ENCODE data around the gene ELMO3. TPM values are rescaled to one million over a fixed set of nuclear protein-coding genes. Genes with fewer than 3 reads are reported as not detected.

Gene ELMO3
- total RNA-seq, 2 donors from 2014 or later: 24.1 to 40.5 TPM

GRCh38 chr16:67236563-67237395 is 37.8 kb downstream of the ELMO3 start:
- DNase-seq: peak in 2 of 4 donors; percentile 9 to 37
- intact Hi-C loops (cut with DNase I): no loop called here
- H3K4me3 ChIP-seq: no peak overlapping the region
- peak; percentile 20 for ATAC-seq
- TF ChIP-seq CTCF (IDR thresholded peaks at IDR 0.05) (no peak), POLR2A (IDR thresholded peaks at IDR 0.05) (no peak)
- WGBS, 2 donors: 83 to 86% methylated on average over 40 to 44 of the region's 50 CpGs
- no peaks in the 10 kb centered on the region for H3K27me3 ChIP-seq
- H3K36me3 ChIP-seq (replicated peaks in 1 of 2; ENCODE audit: insufficient read depth in 1 of 2, low read depth in 2 of 2): peaks cover 0 to 13% of the 10 kb centered on the region in 2 donors
- H3K27ac ChIP-seq: no peak overlapping the region
- H3K9me3 ChIP-seq: no peaks in the 10 kb centered on the region
- peaks cover 16% of the 10 kb centered on the region for H3K4me1 ChIP-seq

- TF ChIP-seq POLR2A (IDR thresholded peaks at IDR 0.05): no peak
- TF ChIP-seq CTCF (IDR thresholded peaks at IDR 0.05): no peak
- Histone ChIP-seq H3K27ac (no peak overlapping the region), H3K36me3 (replicated peaks in 1 of 2; ENCODE audit: insufficient read depth in 1 of 2, low read depth in 2 of 2) (peaks cover 0 to 13% of the 10 kb centered on the region in 2 donors), H3K27me3 (no peaks in the 10 kb centered on the region), H3K4me1 (peaks cover 20% of the 10 kb centered on the region), H3K9me3 (no peaks in the 10 kb centered on the region), H3K4me3 (no peak overlapping the region)
- intact Hi-C loops (cut with DNase I): no loop called here
- no peak for ATAC-seq
- DNase-seq: peak in 1 of 4 donors; percentile 12
- WGBS, 2 donors: 82 to 87% methylated on average over 15 to 16 of the region's 16 CpGs
Measured at GRCh38 chr16:67237396-67238277, 38.7 kb downstream of the ELMO3 start.

- no peaks in the 10 kb centered on the region for H3K9me3 ChIP-seq
- 91 to 100% methylated on average over 2 to 3 of the region's 3 CpGs for WGBS, 2 donors
- ATAC-seq: no peak
- H3K27me3 ChIP-seq: no peaks in the 10 kb centered on the region
- DNase-seq: no peak
- peaks cover 0 to 13% of the 10 kb centered on the region in 2 donors for H3K36me3 ChIP-seq (replicated peaks in 1 of 2; ENCODE audit: insufficient read depth in 1 of 2, low read depth in 2 of 2)
- intact Hi-C loops (cut with DNase I): no loop called here
- H3K4me1 ChIP-seq: peaks cover 20% of the 10 kb centered on the region
- H3K27ac ChIP-seq: no peak overlapping the region
- TF ChIP-seq POLR2A (IDR thresholded peaks at IDR 0.05) (no peak), CTCF (IDR thresholded peaks at IDR 0.05) (no peak)
- no peak overlapping the region for H3K4me3 ChIP-seq
Measured at GRCh38 chr16:67238278-67238575, 39.3 kb downstream of the ELMO3 start.

GRCh38 chr16:67238806-67239470 is 40.0 kb downstream of the ELMO3 start:
- intact Hi-C loops (cut with DNase I): no loop called here
- DNase-seq (no peak), ATAC-seq (no peak)
- Histone ChIP-seq H3K4me1 (peaks cover 26% of the 10 kb centered on the region), H3K27me3 (no peaks in the 10 kb centered on the region), H3K27ac (no peak overlapping the region), H3K9me3 (no peaks in the 10 kb centered on the region), H3K36me3 (replicated peaks in 1 of 2; ENCODE audit: insufficient read depth in 1 of 2, low read depth in 2 of 2) (peaks cover 0 to 13% of the 10 kb centered on the region in 2 donors), H3K4me3 (no peak overlapping the region)
- 85 to 89% methylated on average over 6 to 7 of the region's 9 CpGs for WGBS, 2 donors
- TF ChIP-seq POLR2A (IDR thresholded peaks at IDR 0.05) (no peak), CTCF (IDR thresholded peaks at IDR 0.05) (no peak)
